ENCODE results near the gene WNK2. TPM values are rescaled to one million over a fixed set of nuclear protein-coding genes. Genes with fewer than 3 reads are reported as not detected.

WNK2 gene
- total RNA-seq, 1 experiment from 2014 or later = 69.4 TPM

DNA sequence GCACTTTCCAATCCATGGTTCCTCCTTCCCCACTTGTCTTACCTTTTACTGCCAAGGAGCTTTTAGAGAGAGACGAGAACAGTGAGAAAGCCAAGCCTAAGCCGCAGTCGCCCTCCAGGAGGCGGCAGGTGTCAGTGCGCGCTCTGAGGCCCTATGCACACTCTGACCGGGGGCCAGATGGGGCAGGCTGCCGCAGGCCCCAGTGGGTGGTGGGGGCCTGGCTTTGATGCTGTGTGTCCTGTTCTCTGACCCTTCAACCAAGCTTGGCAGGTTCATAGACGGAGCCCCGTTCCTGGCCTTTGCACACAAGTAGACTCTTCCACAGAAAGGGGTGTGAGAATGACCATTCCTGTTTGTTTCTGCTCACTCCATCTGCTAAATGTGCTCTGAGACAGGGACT is 77.3 kb downstream of the WNK2 start:
- H2AFZ ChIP-seq (ENCODE audit: low read length) = no peak overlapping the region
- H3T11ph ChIP-seq (ENCODE audit: low read length) = no peak overlapping the region
- no peaks in the 10 kb centered on the region for H3K9me3 Mint-ChIP-seq
- H4K5ac ChIP-seq (ENCODE audit: insufficient read length, low read depth, low read length) = no peak overlapping the region
- no peak overlapping the region for H3K4ac ChIP-seq (ENCODE audit: low read depth, low read length)
- no peak overlapping the region for H2BK120ac ChIP-seq (ENCODE audit: low read depth, low read length, poor library complexity, severe bottlenecking)
- peaks cover 7 to 13% (median 10%) of the 10 kb centered on the region in 3 experiments; a peak in 6 of 7 replicates for H3K36me3 Mint-ChIP-seq (ENCODE audit: insufficient read depth in 1 of 3, low read depth in 3 of 3)
- no peak overlapping the region for H3K4me3 Mint-ChIP-seq
- H3K18ac ChIP-seq (ENCODE audit: insufficient read length, low read depth, low read length) = no peak overlapping the region
- H3K9ac ChIP-seq (ENCODE audit: extremely low read depth, insufficient read length, low read length) = no peak overlapping the region
- no peak overlapping the region for H2BK5ac ChIP-seq (ENCODE audit: insufficient read length, low read length)
- no peaks in the 10 kb centered on the region for H3K9me3 ChIP-seq (ENCODE audit: control insufficient read depth, low read depth, low read length)
- peak; percentile 34 for DNase-seq
- H2AK5ac ChIP-seq (ENCODE audit: insufficient read length, low read length) = no peak overlapping the region
- no peak overlapping the region for H2BK15ac ChIP-seq (ENCODE audit: low read depth, low read length)
- no peak overlapping the region for H4K8ac ChIP-seq (replicated peaks; ENCODE audit: insufficient read length, low read depth, low read length)
- H4K20me1 ChIP-seq (ENCODE audit: control insufficient read depth, insufficient read depth, insufficient read length) = peaks cover 2% of the 10 kb centered on the region
- no peaks in the 10 kb centered on the region; the same call in 1 of the 2 replicates for H3K27me3 Mint-ChIP-seq (ENCODE audit: low read depth)
- no CpG with 5 or more reads among the region's 10 CpGs for WGBS (ENCODE audit: extremely low coverage, insufficient read length, low lambda C conversion rate)
- H3K23ac ChIP-seq (ENCODE audit: insufficient read length, low read depth, low read length) = no peak overlapping the region
- no peak overlapping the region for H4K91ac ChIP-seq (ENCODE audit: insufficient read length, low read depth, low read length)
- no peak overlapping the region for H2BK20ac ChIP-seq (ENCODE audit: low read depth, low read length, poor library complexity, severe bottlenecking)
- no peak overlapping the region for H3K14ac ChIP-seq (ENCODE audit: insufficient read depth, low read length)
- 0 out of 4 replicates have a peak, but pooled peaks cover 0 to 7% of the 10 kb centered on the region in 2 experiments for H3K4me1 Mint-ChIP-seq
- H3K27ac Mint-ChIP-seq = peak overlapping the region in 1 of 3 experiments; percentile 57; a peak in 2 of 7 replicates
- H3K79me1 ChIP-seq (ENCODE audit: insufficient read depth, low read depth, low read length, poor library complexity, severe bottlenecking) = no peaks in the 10 kb centered on the region
- TF ChIP-seq, protein P1, sequence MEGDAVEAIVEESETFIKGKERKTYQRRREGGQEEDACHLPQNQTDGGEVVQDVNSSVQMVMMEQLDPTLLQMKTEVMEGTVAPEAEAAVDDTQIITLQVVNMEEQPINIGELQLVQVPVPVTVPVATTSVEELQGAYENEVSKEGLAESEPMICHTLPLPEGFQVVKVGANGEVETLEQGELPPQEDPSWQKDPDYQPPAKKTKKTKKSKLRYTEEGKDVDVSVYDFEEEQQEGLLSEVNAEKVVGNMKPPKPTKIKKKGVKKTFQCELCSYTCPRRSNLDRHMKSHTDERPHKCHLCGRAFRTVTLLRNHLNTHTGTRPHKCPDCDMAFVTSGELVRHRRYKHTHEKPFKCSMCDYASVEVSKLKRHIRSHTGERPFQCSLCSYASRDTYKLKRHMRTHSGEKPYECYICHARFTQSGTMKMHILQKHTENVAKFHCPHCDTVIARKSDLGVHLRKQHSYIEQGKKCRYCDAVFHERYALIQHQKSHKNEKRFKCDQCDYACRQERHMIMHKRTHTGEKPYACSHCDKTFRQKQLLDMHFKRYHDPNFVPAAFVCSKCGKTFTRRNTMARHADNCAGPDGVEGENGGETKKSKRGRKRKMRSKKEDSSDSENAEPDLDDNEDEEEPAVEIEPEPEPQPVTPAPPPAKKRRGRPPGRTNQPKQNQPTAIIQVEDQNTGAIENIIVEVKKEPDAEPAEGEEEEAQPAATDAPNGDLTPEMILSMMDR (conservative IDR thresholded peaks at IDR 0.05) = peak; percentile 35; the same call in 1 of the 3 replicates
- no peak overlapping the region for H3K27ac ChIP-seq (ENCODE audit: insufficient read length, low read depth, low read length)
- H3K4me1 ChIP-seq (ENCODE audit: insufficient read depth, low read length) = no peaks in the 10 kb centered on the region
- no peak overlapping the region for H3K4me2 ChIP-seq (ENCODE audit: insufficient read depth, insufficient read length, low read length)
- no peaks in the 10 kb centered on the region for H3K23me2 ChIP-seq (ENCODE audit: insufficient read length, low read depth, low read length, poor library complexity, severe bottlenecking)
- no peak overlapping the region for H2BK12ac ChIP-seq (ENCODE audit: insufficient read length, low read depth, low read length)
- H3K56ac ChIP-seq (ENCODE audit: insufficient read length, low read depth, low read length) = no peak overlapping the region
- no peaks in the 10 kb centered on the region for H3K79me2 ChIP-seq (ENCODE audit: insufficient read depth, low read length)
- no peaks in the 10 kb centered on the region for H3K27me3 ChIP-seq (ENCODE audit: insufficient read depth, low read length)

Data from H9 (cell line).